PC-3 (cell line): ENCODE measurements around the gene ECE1. TPM values are rescaled to one million over a fixed set of nuclear protein-coding genes. Genes with fewer than 3 reads are reported as not detected.

Source experiments
- ATAC-seq: fragments of 200-7000 bp; cut with Tn5 transposase; 2 replicates; pipeline ENCODE4 v1.9.1; 2020; ENCODE audit warnings: mild to moderate bottlenecking, moderate library complexity
- BruUV-seq: library from RNA; stranded (reverse); fragments of 400-500 nt; replicated peaks from 2 replicates; lab custom pipeline; 2021; lab: Mats Ljungman, UMichigan
- CTCF ChIA-PET: fragments of 300-600 bp; sonication (Branson Sonifier 250); formaldehyde crosslinking; loops from one replicate; lab custom pipeline; 2022; ENCODE audit warnings: antibody characterized with exemption; lab: Charles Lee
- POLR2A ChIA-PET: fragments of 300-600 bp; sonication (Branson Sonifier 250); formaldehyde crosslinking; loops from one replicate; lab custom pipeline; 2022; ENCODE audit warnings: antibody characterized with exemption; ENCODE audit not compliant: unreplicated experiment; lab: Charles Lee
- DNase-seq: peaks from one replicate; pipeline ENCODE4 v3.0.0-alpha.2; 2015
- H2AFZ ChIP-seq: fragments of 300-600 bp; sonication (generic); 2 replicates; pipeline ENCODE4 v1.6.0; 2016; ENCODE audit warnings: antibody characterized with exemption, low read length
- H3F3A ChIP-seq: fragments of 300-600 bp; sonication (generic); one replicate; pipeline ENCODE4 v1.6.0; 2017; ENCODE audit warnings: antibody characterized with exemption, low read length, control low read depth, mild to moderate bottlenecking; ENCODE audit not compliant: unreplicated experiment
- H3K27ac ChIP-seq: fragments of 300-600 bp; sonication (generic); 2 replicates; pipeline ENCODE4 v1.5.1; 2016; ENCODE audit warnings: mild to moderate bottlenecking, low read length
- H3K27me3 ChIP-seq: fragments of 300-600 bp; sonication (generic); 2 replicates; pipeline ENCODE4 v1.6.1; 2016; ENCODE audit warnings: low read length, mixed read lengths
- H3K36me3 ChIP-seq: fragments of 300-600 bp; sonication (generic); 2 replicates; pipeline ENCODE4 v1.6.1; 2016; ENCODE audit warnings: low read depth, mixed run types, low read length, mixed read lengths
- H3K4me1 ChIP-seq: fragments of 300-600 bp; sonication (generic); 2 replicates; pipeline ENCODE4 v1.5.1; 2016; ENCODE audit warnings: low read length; ENCODE audit not compliant: insufficient read depth
- H3K4me2 ChIP-seq: fragments of 300-600 bp; sonication (generic); 2 replicates; pipeline ENCODE4 v1.6.0; 2016; ENCODE audit warnings: low read length
- H3K4me3 ChIP-seq: fragments of 300-600 bp; sonication (generic); 2 replicates; pipeline ENCODE4 v1.5.1; 2016; ENCODE audit warnings: mild to moderate bottlenecking, low read length, mixed read lengths
- H3K79me2 ChIP-seq: fragments of 300-600 bp; sonication (generic); 2 replicates; pipeline ENCODE4 v1.6.1; 2017; ENCODE audit warnings: low read length, mixed read lengths
- H3K9ac ChIP-seq: fragments of 300-600 bp; sonication (generic); 2 replicates; pipeline ENCODE4 v1.6.0; 2016; ENCODE audit warnings: mild to moderate bottlenecking, low read length
- H3K9me2 ChIP-seq: fragments of 300-600 bp; sonication (generic); replicated peaks from 2 replicates; pipeline ENCODE4 v1.6.1; 2016; ENCODE audit warnings: mixed run types, low read length, mixed read lengths
- H3K9me3 ChIP-seq: fragments of 300-600 bp; sonication (generic); 2 replicates; pipeline ENCODE4 v1.6.1; 2016; ENCODE audit warnings: low read length, mixed read lengths
- H4K20me1 ChIP-seq: fragments of 300-600 bp; sonication (generic); 2 replicates; pipeline ENCODE4 v1.6.1; 2016; ENCODE audit warnings: low read length, mixed read lengths
- EZH2 ChIP-seq: fragments of 300-600 bp; sonication (generic); IDR thresholded peaks from one replicate; pipeline ENCODE4 v1.6.1; 2017; ENCODE audit warnings: antibody characterized with exemption, mild to moderate bottlenecking, low read length; ENCODE audit not compliant: unreplicated experiment
- EZH2phosphoT487 ChIP-seq: fragments of 300-600 bp; sonication (generic); IDR thresholded peaks from 2 replicates; pipeline ENCODE4 v1.6.1; 2018; ENCODE audit warnings: mild to moderate bottlenecking, antibody characterized with exemption, low read length, borderline replicate concordance
- intact Hi-C: fragments of 100-400 bp; cut with micrococcal nuclease; formaldehyde crosslinking; loops from 2 replicates; pipeline ENCODE4 v1.9.0; 2023
- total RNA-seq: library from RNA; depleted of rRNA; stranded (reverse); fragments of >200 nt; gene quantifications from 2 replicates; pipeline ENCODE4 v1.2.3, GENCODE V29; 2014
- TF ChIP-seq, protein P1 (sequence below): fragments of 300-600 bp; sonication (generic); conservative IDR thresholded peaks from 2 replicates; pipeline ENCODE4 v1.5.1; 2017; ENCODE audit warnings: antibody characterized with exemption, low read depth, mild to moderate bottlenecking, low read length

ECE1 gene
- total RNA-seq, 1 experiment from 2014 or later: 86.8 TPM

DNA sequence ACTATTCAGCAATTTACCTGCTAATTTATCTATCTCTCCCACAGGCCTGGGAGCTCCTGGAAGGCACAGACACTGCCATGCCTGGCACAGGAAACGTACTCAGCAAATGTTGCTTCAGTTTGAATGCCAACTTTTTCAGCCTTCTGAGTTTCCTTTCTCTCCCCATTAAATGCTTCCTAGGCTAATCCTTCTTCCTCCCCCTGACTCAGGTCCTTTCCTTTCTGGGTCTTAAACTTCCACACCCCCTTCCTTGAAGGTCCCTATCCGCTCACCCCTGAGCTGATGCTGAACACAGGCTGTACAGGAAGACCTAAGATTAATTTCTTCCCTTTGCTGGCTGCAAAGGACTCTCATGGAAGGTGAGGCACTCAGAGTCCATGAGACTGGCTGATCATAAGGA lies 40.3 kb upstream of the ECE1 start:
- Histone ChIP-seq H3K27me3 (no peaks in the 10 kb centered on the region), H3K4me1 (peaks cover 58% of the 10 kb centered on the region), H3K9ac (no peak overlapping the region), H3K79me2 (peaks cover 73% of the 10 kb centered on the region), H3K36me3 (peaks cover 4% of the 10 kb centered on the region; the same call in 1 of the 2 replicates), H3F3A (peaks cover 3% of the 10 kb centered on the region), H3K27ac (peak overlapping the region; percentile 83), H2AFZ (no peak overlapping the region), H4K20me1 (no peaks in the 10 kb centered on the region), H3K9me3 (no peaks in the 10 kb centered on the region), H3K4me3 (no peak overlapping the region), H3K9me2 (no peaks in the 10 kb centered on the region), H3K4me2 (no peak overlapping the region)
- no TSS peak for BruUV-seq
- no peak for DNase-seq
- ATAC-seq: no peak
- no peak for TF ChIP-seq EZH2phosphoT487
- TF ChIP-seq EZH2: no peak
- TF ChIP-seq, protein P1, sequence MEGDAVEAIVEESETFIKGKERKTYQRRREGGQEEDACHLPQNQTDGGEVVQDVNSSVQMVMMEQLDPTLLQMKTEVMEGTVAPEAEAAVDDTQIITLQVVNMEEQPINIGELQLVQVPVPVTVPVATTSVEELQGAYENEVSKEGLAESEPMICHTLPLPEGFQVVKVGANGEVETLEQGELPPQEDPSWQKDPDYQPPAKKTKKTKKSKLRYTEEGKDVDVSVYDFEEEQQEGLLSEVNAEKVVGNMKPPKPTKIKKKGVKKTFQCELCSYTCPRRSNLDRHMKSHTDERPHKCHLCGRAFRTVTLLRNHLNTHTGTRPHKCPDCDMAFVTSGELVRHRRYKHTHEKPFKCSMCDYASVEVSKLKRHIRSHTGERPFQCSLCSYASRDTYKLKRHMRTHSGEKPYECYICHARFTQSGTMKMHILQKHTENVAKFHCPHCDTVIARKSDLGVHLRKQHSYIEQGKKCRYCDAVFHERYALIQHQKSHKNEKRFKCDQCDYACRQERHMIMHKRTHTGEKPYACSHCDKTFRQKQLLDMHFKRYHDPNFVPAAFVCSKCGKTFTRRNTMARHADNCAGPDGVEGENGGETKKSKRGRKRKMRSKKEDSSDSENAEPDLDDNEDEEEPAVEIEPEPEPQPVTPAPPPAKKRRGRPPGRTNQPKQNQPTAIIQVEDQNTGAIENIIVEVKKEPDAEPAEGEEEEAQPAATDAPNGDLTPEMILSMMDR: no peak
- intact Hi-C loops: loop anchor here (5.0 kb wide), 1 partner anchor 38 kb away; the partner anchor contains the start of gene ECE1
- POLR2A ChIA-PET: no interaction called here
- CTCF ChIA-PET: no interaction called here

DNA sequence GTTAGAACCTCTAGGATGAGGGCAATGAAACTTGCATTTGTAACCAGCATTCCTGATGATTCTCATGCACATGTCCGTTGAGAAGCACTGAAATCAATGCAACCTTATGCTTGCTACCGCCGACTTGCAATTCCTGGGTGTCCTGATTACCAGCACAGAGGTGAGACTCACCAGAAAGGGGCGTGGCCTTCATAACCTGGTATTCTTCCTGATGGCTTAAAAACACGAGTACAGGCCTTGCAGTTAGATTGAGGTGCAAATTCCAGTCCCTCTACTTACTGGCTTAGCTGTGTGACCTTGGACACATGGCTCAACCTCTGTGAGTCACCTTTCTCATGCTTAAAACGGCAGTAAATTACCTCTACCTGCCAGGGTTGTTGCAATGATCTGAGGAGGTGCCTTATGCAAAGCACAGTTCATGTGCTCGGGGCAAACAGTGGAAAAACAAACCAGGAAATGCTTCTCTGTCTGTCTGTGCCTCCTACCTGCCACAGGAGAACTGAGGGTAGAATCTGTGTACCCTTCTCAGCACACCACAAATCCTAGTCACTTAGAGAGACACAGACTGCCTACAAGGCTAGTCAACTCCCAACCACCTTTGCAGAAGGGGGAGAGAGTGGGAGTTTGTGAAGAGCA lies 39.1 kb upstream of the ECE1 start:
- ChIA-PET CTCF (interaction anchor here (0.6 kb wide), 1 partner anchor 32 kb away, joined by 4 read pairs; no protein-coding TSS in a partner anchor), POLR2A (no interaction called here)
- H3K9ac ChIP-seq: peak overlapping the region; percentile 47
- no peaks in the 10 kb centered on the region for H4K20me1 ChIP-seq
- no peaks in the 10 kb centered on the region for H3K27me3 ChIP-seq
- TF ChIP-seq EZH2 (no peak), EZH2phosphoT487 (no peak)
- TF ChIP-seq, protein P1: peak; percentile 14; the same call in 1 of the 2 replicates
- no peak overlapping the region for H2AFZ ChIP-seq
- no peaks in the 10 kb centered on the region for H3K9me3 ChIP-seq
- DNase-seq (peak; percentile 82), ATAC-seq (peak; percentile 16)
- peaks cover 58% of the 10 kb centered on the region for H3K4me1 ChIP-seq
- BruUV-seq: no TSS peak
- H3K36me3 ChIP-seq: peaks cover 4% of the 10 kb centered on the region; the same call in 1 of the 2 replicates
- H3K4me3 ChIP-seq: no peak overlapping the region
- intact Hi-C loops: no loop called here
- no peaks in the 10 kb centered on the region for H3K9me2 ChIP-seq
- peaks cover 11% of the 10 kb centered on the region for H3F3A ChIP-seq
- H3K27ac ChIP-seq: peak overlapping the region; percentile 83
- H3K4me2 ChIP-seq: peak overlapping the region; percentile 42
- peaks cover 71% of the 10 kb centered on the region for H3K79me2 ChIP-seq
